SHP77 treated with DMSO at 0.1 percent for 48 hours (cell line): Measurements from ENCODE around the gene ARHGAP26.

Experiments
- DNase-seq: peaks from one replicate; lab custom pipeline; 2025; lab: John Stamatoyannopoulos, UW

Gene ARHGAP26

GRCh38 chr5:143275512-143276363, 505.6 kb downstream of the ARHGAP26 start:
- no peak for DNase-seq

GRCh38 chr5:143277536-143277935, 507.4 kb downstream of the ARHGAP26 start:
- DNase-seq, result no peak
